ENCODE results near the gene DIAPH3.

DIAPH3 gene

GRCh38 chr13:60137911-60138560 is 25.7 kb downstream of the DIAPH3 start:
- TF ChIP-seq CTCF (conservative IDR thresholded peaks at IDR 0.05): no peak
- TF ChIP-seq ZFX (IDR thresholded peaks at IDR 0.05): no peak
- peak overlapping the region; percentile 48 for H3K27ac ChIP-seq

- H3K27ac ChIP-seq: no peak overlapping the region
- TF ChIP-seq CTCF (conservative IDR thresholded peaks at IDR 0.05) (no peak), ZFX (IDR thresholded peaks at IDR 0.05) (no peak)
Measured at GRCh38 chr13:60135344-60135743, 28.4 kb downstream of the DIAPH3 start.

- H3K27ac ChIP-seq: no peak overlapping the region
- TF ChIP-seq ZFX (IDR thresholded peaks at IDR 0.05) (no peak), CTCF (conservative IDR thresholded peaks at IDR 0.05) (no peak)
Measured at GRCh38 chr13:60134376-60134775, 29.4 kb downstream of the DIAPH3 start.

GRCh38 chr13:60121337-60121687 is 42.4 kb downstream of the DIAPH3 start:
- TF ChIP-seq CTCF (conservative IDR thresholded peaks at IDR 0.05): no peak
- TF ChIP-seq ZFX (IDR thresholded peaks at IDR 0.05): no peak
- H3K27ac ChIP-seq: no peak overlapping the region

- H3K27ac ChIP-seq: no peak overlapping the region
- TF ChIP-seq CTCF (conservative IDR thresholded peaks at IDR 0.05) (no peak), ZFX (IDR thresholded peaks at IDR 0.05) (no peak)
Measured at GRCh38 chr13:60120617-60121336, 43.0 kb downstream of the DIAPH3 start.

GRCh38 chr13:60118696-60119400 is 44.9 kb downstream of the DIAPH3 start:
- no peak for TF ChIP-seq ZFX (IDR thresholded peaks at IDR 0.05)
- TF ChIP-seq CTCF (conservative IDR thresholded peaks at IDR 0.05): no peak
- no peak overlapping the region for H3K27ac ChIP-seq

- TF ChIP-seq ZFX (IDR thresholded peaks at IDR 0.05) (no peak), CTCF (conservative IDR thresholded peaks at IDR 0.05) (no peak)
- H3K27ac ChIP-seq: no peak overlapping the region
Measured at GRCh38 chr13:60114499-60115028, 49.2 kb downstream of the DIAPH3 start.

All from C4-2B (cell line).